A549 (cell line): ENCODE data around the gene GTF2F1. TPM values are rescaled to one million over a fixed set of nuclear protein-coding genes. Genes with fewer than 3 reads are reported as not detected.
A peak's percentile ranks its signal among the peaks of the same experiment; 100 is the strongest.

ENCODE experiments used
- ATAC-seq, 2 experiments: fragments of 200-7000 bp in 1 of 2; fragments of >200 bp in 1 of 2; cut with Nextera tagmentation in 1 of 2; cut with Tn5 transposase in 1 of 2; 3 replicates each; pipeline versions ENCODE4 v1.8.0 to v1.9.1; 2018 to 2020; ENCODE audit warnings: mild to moderate bottlenecking in 1 of 2, moderate library complexity in 1 of 2
- CTCF ChIA-PET: fragments of 300-600 bp; sonication (Branson Sonifier 250); formaldehyde crosslinking; extraction: SDS; loops from one replicate; lab custom pipeline; 2021; ENCODE audit warnings: antibody characterized with exemption, inconsistent platforms; lab: Yijun Ruan, JAX
- POLR2A ChIA-PET: fragments of 350-600 bp; formaldehyde crosslinking; extraction: SDS; loops from one replicate; lab custom pipeline; 2021; ENCODE audit warnings: antibody characterized with exemption, inconsistent platforms; lab: Yijun Ruan, JAX
- DNase-seq, 2 experiments: peaks; one replicate each; pipeline versions ENCODE4 v3.0.0 to v3.0.0-alpha.2; 2011 to 2016; ENCODE audit warnings: low read depth in 1 of 2, low spot score in 1 of 2
- FAIRE-seq: peaks from 2 replicates; lab custom pipeline; 2011; peaks lifted over from hg19 to GRCh38; lab: Jason Lieb, UNC
- H3K27ac ChIP-seq, 2 experiments: fragments of >200 bp; sonication (Bioruptor Twin); formaldehyde crosslinking; 3 replicates each; pipeline ENCODE4 v1.5.1; 2016 to 2017
- H3K4me1 ChIP-seq: fragments of >200 bp; sonication (Bioruptor Twin); formaldehyde crosslinking; 3 replicates; pipeline ENCODE4 v1.6.1; 2016
- H3K4me2 ChIP-seq: fragments of >200 bp; sonication (Bioruptor Twin); formaldehyde crosslinking; 3 replicates; pipeline ENCODE4 v1.6.1; 2016
- H3K4me3 ChIP-seq: fragments of >200 bp; sonication (Bioruptor Twin); formaldehyde crosslinking; 3 replicates; pipeline ENCODE4 v1.5.1; 2016
- H3K9me3 ChIP-seq: fragments of >200 bp; sonication (Bioruptor Twin); formaldehyde crosslinking; 3 replicates; pipeline ENCODE4 v1.6.1; 2016
- CBX8 ChIP-seq: fragments of 200-600 bp; sonication (generic); IDR thresholded peaks from 2 replicates; pipeline ENCODE4 v1.6.1; 2016
- CHD2 ChIP-seq: fragments of 150-350 bp; IDR thresholded peaks from 2 replicates; pipeline ENCODE4 v1.6.1; 2014; ENCODE audit warnings: low read length; ENCODE audit not compliant: partially characterized antibody
- E2F6 ChIP-seq: IDR thresholded peaks from 2 replicates; pipeline ENCODE4 v1.6.1; 2012; ENCODE audit warnings: low read depth, borderline replicate concordance
- EP300 ChIP-seq, 2 experiments: fragments of >200 bp; sonication (Bioruptor Twin); formaldehyde crosslinking; IDR thresholded peaks; 2 replicates in 1 of 2; 3 replicates in 1 of 2; pipeline ENCODE4 v1.6.1; 2016 to 2017
- FOSL2 ChIP-seq, 2 experiments: fragments of 450-650 bp in 1 of 2; fragments of >200 bp in 1 of 2; sonication (Bioruptor Twin) in 1 of 2; formaldehyde crosslinking; IDR thresholded peaks; 2 replicates each; pipeline versions ENCODE4 v1.5.0 to v1.6.1; 2016 to 2020; ENCODE audit warnings: mild to moderate bottlenecking in 1 of 2, moderate library complexity in 1 of 2
- HOXB5 ChIP-seq: fragments of 250-450 bp; sonication (Bioruptor Pico); IDR thresholded peaks from 2 replicates; pipeline ENCODE4 v1.5.0; 2020; ENCODE audit warnings: mild to moderate bottlenecking, moderate library complexity
- JUN ChIP-seq, 2 experiments: fragments of >200 bp; sonication (Bioruptor Twin); formaldehyde crosslinking; IDR thresholded peaks; 2 replicates in 1 of 2; 3 replicates in 1 of 2; pipeline ENCODE4 v1.6.1; 2016 to 2017
- MYC ChIP-seq: IDR thresholded peaks from 2 replicates; pipeline ENCODE4 v1.6.1; 2012; ENCODE audit warnings: mild to moderate bottlenecking, inconsistent platforms, low read length, improper control_type of control experiment, borderline replicate concordance
- NPAS2 ChIP-seq: fragments of 250-450 bp; sonication (Bioruptor Pico); IDR thresholded peaks from 2 replicates; pipeline ENCODE4 v1.8.0; 2022; ENCODE audit warnings: mild to moderate bottlenecking, moderate library complexity, borderline replicate concordance
- NR3C1 ChIP-seq: fragments of >200 bp; sonication (Bioruptor Twin); formaldehyde crosslinking; IDR thresholded peaks from 3 replicates; pipeline ENCODE4 v1.6.1; 2017
- PBX3 ChIP-seq: IDR thresholded peaks from 2 replicates; pipeline ENCODE4 v1.6.1; 2012
- POLR2A ChIP-seq: IDR thresholded peaks from 2 replicates; pipeline ENCODE4 v1.6.1; 2012; ENCODE audit warnings: mild to moderate bottlenecking, low read length
- POLR2AphosphoS2 ChIP-seq: conservative IDR thresholded peaks from 2 replicates; pipeline ENCODE4 v1.6.1; 2012; ENCODE audit warnings: low read length, improper control_type of control experiment, inconsistent platforms
- RCOR1 ChIP-seq: fragments of 150-350 bp; IDR thresholded peaks from 2 replicates; pipeline ENCODE4 v1.6.1; 2014; ENCODE audit warnings: antibody characterized with exemption, low read length, low read depth
- RFX5 ChIP-seq: fragments of 450-650 bp; IDR thresholded peaks from 2 replicates; pipeline ENCODE4 v1.7.1; 2014; ENCODE audit warnings: antibody characterized with exemption, mild to moderate bottlenecking, moderate library complexity
- SMC3 ChIP-seq: fragments of >200 bp; sonication (Bioruptor Twin); formaldehyde crosslinking; IDR thresholded peaks from 3 replicates; pipeline ENCODE4 v1.6.1; 2018; ENCODE audit warnings: inconsistent platforms
- TP53 ChIP-seq: fragments of 250-450 bp; sonication (Bioruptor Pico); IDR thresholded peaks from 2 replicates; pipeline ENCODE4 v1.5.0; 2021; ENCODE audit warnings: mild to moderate bottlenecking, moderate library complexity
- ZFP36 ChIP-seq: fragments of 450-650 bp; IDR thresholded peaks from 2 replicates; pipeline ENCODE4 v1.6.1; 2014; ENCODE audit warnings: borderline replicate concordance; ENCODE audit not compliant: partially characterized antibody
- ZNF302 ChIP-seq: fragments of 250-450 bp; sonication (Bioruptor Pico); IDR thresholded peaks from 2 replicates; pipeline ENCODE4 v1.9.0; 2021; ENCODE audit warnings: inconsistent platforms, mild to moderate bottlenecking, moderate library complexity
- ZSCAN20 ChIP-seq: fragments of 250-450 bp; sonication (Bioruptor Pico); IDR thresholded peaks from 2 replicates; pipeline ENCODE4 v1.8.0; 2022; ENCODE audit warnings: mild to moderate bottlenecking, moderate library complexity
- WGBS: methylation state at CpG from one replicate; pipeline ENCODE4 v1.1.6; 2017; ENCODE audit errors: missing lambda C conversion rate; 5-methylcytosine and 5-hydroxymethylcytosine counted together
- polyA plus RNA-seq, 4 experiments: library from polyadenylated mRNA; depleted of rRNA in 3 of 4; stranded (reverse); fragments of >200 nt; fragmentation: RNase III in 1 of 4; extraction: RNeasy Plus Mini Kit Qiagen cat#74134 plus additional on column Dnase treatment in 1 of 4; gene quantifications; 2 replicates in 3 of 4; 3 replicates in 1 of 4; pipeline ENCODE4 v1.2.3, GENCODE V29; 2011 to 2017
- TF ChIP-seq, protein P1 (sequence below): fragments of >200 bp; sonication (Bioruptor Twin); formaldehyde crosslinking; IDR thresholded peaks from 3 replicates; pipeline ENCODE4 v1.5.1; 2016
- TF ChIP-seq, protein P2 (sequence below): fragments of >200 bp; sonication (Bioruptor Twin); formaldehyde crosslinking; IDR thresholded peaks from 3 replicates; pipeline ENCODE4 v1.6.1; 2016
- TF ChIP-seq, protein P3 (sequence below): fragments of >200 bp; sonication (Bioruptor Twin); formaldehyde crosslinking; IDR thresholded peaks from 2 replicates; pipeline ENCODE4 v1.6.1; 2016

The GTF2F1 gene
- polyA plus RNA-seq, 2 of the 4 experiments (the other 2 are of a cell fraction): 39.0 to 75.3 TPM

DNA sequence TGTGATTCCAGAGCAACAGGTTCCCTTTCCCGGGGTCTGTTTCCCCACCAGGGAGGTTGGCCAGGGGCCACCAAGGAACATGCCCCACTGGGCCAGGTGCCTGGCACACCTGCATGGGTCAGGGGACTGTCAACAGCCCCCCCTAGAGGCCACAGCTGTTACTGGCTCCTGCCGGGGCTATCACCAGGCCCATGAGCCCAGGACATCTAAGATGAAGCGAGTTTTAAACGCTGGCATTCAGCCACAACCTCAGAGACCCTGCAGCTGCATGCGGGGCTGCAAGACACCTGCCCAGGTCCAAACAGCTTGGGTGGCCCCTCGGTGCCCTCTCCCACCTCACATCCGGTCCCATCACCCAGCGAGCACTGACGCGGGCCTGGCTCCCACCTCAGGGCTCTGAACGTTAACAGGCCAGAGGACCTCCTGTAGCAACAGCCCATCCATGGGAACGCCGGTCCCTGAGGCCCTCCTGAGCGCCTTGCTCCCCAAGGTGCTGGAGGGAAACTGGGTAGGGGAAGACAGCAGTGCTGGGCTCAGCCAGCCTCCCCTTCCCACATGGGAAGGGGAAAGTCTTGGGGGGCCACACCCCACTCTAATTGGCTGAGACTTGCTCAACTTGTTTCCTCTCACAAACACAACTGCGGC lies 19.6 kb upstream of the GTF2F1 start:
- WGBS: 89% methylated on average over 9 of the region's 15 CpGs
- FAIRE-seq: no peak
- no peak overlapping the region for H3K4me3 ChIP-seq

GRCh38 chr19:6412061-6412446 lies 19.1 kb upstream of the GTF2F1 start:
- TF ChIP-seq TP53 (no peak), SMC3 (no peak), POLR2AphosphoS2 (0 out of 2 replicates have a peak, but pooled peaks have one; percentile 74)
- FAIRE-seq (no peak), ATAC-seq (peak; percentile 15 to 34; a peak in 3 of 6 replicates), DNase-seq (no peak)
- no peaks in the 10 kb centered on the region for H3K4me1 ChIP-seq
- H3K27ac ChIP-seq: no peak overlapping the region
- H3K4me3 ChIP-seq: no peak overlapping the region
- ChIA-PET POLR2A (no interaction called here), CTCF (interaction anchor here (1.1 to 1.3 kb wide), 2 partner anchors 8 to 33 kb away, joined by 4 read pairs; no protein-coding TSS in a partner anchor)
- no peaks in the 10 kb centered on the region for H3K9me3 ChIP-seq
- H3K4me2 ChIP-seq: no peak overlapping the region
- WGBS: 81% methylated on average over 10 of the region's 12 CpGs

More for the DNA sequence above, 19.6 kb upstream of the GTF2F1 start:
- H3K4me1 ChIP-seq: no peaks in the 10 kb centered on the region
- no peaks in the 10 kb centered on the region for H3K9me3 ChIP-seq
- ChIA-PET POLR2A (no interaction called here), CTCF (interaction anchor here (1.1 to 1.3 kb wide), 2 partner anchors 8 to 33 kb away, joined by 4 read pairs; no protein-coding TSS in a partner anchor)
- TF ChIP-seq FOSL2 (IDR thresholded peaks at IDR 0.05) (no peak), FOSL2 (CRISPR knock-in tag; IDR thresholded peaks at IDR 0.05) (no peak), PBX3 (no peak; the same call in 1 of the 2 replicates)
- TF ChIP-seq, protein P1, sequence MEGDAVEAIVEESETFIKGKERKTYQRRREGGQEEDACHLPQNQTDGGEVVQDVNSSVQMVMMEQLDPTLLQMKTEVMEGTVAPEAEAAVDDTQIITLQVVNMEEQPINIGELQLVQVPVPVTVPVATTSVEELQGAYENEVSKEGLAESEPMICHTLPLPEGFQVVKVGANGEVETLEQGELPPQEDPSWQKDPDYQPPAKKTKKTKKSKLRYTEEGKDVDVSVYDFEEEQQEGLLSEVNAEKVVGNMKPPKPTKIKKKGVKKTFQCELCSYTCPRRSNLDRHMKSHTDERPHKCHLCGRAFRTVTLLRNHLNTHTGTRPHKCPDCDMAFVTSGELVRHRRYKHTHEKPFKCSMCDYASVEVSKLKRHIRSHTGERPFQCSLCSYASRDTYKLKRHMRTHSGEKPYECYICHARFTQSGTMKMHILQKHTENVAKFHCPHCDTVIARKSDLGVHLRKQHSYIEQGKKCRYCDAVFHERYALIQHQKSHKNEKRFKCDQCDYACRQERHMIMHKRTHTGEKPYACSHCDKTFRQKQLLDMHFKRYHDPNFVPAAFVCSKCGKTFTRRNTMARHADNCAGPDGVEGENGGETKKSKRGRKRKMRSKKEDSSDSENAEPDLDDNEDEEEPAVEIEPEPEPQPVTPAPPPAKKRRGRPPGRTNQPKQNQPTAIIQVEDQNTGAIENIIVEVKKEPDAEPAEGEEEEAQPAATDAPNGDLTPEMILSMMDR: peak; percentile 26; the same call in 1 of the 3 replicates
- ATAC-seq (peak; percentile 67 to 73; a peak in 4 of 6 replicates), DNase-seq (peak in 1 of 2 experiments; percentile 31)
- no peak overlapping the region for H3K4me2 ChIP-seq
- no peak overlapping the region for H3K27ac ChIP-seq

- CTCF ChIA-PET: interaction anchor here (0.9 kb wide), 1 partner anchor 10 kb away, joined by 3 read pairs; no protein-coding TSS in a partner anchor
Observed at GRCh38 chr19:6409346-6409745, 16.4 kb upstream of the GTF2F1 start.

DNA sequence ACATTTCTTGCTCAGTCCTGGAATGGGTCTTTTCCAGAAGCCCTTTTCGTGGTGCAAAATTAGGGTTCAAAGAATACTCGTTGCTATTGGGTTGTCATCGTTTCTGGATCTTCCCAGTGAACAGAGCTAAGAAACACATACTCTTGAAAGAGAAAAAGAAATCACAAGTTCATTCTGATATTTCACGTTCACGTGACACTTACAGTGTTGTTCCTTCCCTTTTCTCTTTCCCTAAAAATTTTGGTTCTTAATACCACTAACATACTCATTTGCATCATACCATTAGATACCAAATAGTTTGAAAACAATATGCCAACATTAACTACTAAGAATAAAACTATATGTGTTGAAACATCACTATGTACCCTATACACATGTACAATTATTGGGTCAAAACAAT lies 13.4 kb upstream of the GTF2F1 start:
- Histone ChIP-seq H3K27ac (no peak overlapping the region), H3K4me3 (no peak overlapping the region), H3K9me3 (no peaks in the 10 kb centered on the region)
- WGBS: 86% methylated on average over 5 of the region's 5 CpGs
- DNase-seq (no peak), ATAC-seq (no peak)
- no peak for TF ChIP-seq POLR2AphosphoS2
- TF ChIP-seq, protein P2, sequence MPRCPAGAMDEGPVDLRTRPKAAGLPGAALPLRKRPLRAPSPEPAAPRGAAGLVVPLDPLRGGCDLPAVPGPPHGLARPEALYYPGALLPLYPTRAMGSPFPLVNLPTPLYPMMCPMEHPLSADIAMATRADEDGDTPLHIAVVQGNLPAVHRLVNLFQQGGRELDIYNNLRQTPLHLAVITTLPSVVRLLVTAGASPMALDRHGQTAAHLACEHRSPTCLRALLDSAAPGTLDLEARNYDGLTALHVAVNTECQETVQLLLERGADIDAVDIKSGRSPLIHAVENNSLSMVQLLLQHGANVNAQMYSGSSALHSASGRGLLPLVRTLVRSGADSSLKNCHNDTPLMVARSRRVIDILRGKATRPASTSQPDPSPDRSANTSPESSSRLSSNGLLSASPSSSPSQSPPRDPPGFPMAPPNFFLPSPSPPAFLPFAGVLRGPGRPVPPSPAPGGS: no peak
- TF ChIP-seq CBX8: no peak
- TF ChIP-seq RFX5: no peak
- no peak for TF ChIP-seq MYC
- no peak for TF ChIP-seq RCOR1
- no peak for TF ChIP-seq ZNF302 (CRISPR knock-in tag)
- no peak for TF ChIP-seq EP300 (IDR thresholded peaks at IDR 0.05)
- no peak for TF ChIP-seq JUN (IDR thresholded peaks at IDR 0.05)
- TF ChIP-seq ZSCAN20 (CRISPR knock-in tag): no peak
- TF ChIP-seq, protein P3, sequence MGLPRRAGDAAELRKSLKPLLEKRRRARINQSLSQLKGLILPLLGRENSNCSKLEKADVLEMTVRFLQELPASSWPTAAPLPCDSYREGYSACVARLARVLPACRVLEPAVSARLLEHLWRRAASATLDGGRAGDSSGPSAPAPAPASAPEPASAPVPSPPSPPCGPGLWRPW: no peak
- no peak for TF ChIP-seq POLR2A
- no peak for TF ChIP-seq CHD2
- TF ChIP-seq ZFP36: no peak
- TF ChIP-seq NR3C1: no peak
- TF ChIP-seq HOXB5 (CRISPR knock-in tag): no peak
- TF ChIP-seq E2F6: no peak
- TF ChIP-seq NPAS2 (CRISPR knock-in tag): no peak
- TF ChIP-seq SMC3: no peak
- TF ChIP-seq, all 56 proteins: peak for 0
- POLR2A ChIA-PET: no interaction called here
- no peak overlapping the region for H3K4me2 ChIP-seq
- H3K4me1 ChIP-seq: no peaks in the 10 kb centered on the region
- no peak for FAIRE-seq
- CTCF ChIA-PET: no interaction called here

More at GRCh38 chr19:6409346-6409745, 16.4 kb upstream of the GTF2F1 start:
- ATAC-seq: no peak
- 91% methylated on average over 6 of the region's 6 CpGs for WGBS
- no peak for FAIRE-seq
- H3K9me3 ChIP-seq: no peaks in the 10 kb centered on the region
- no peaks in the 10 kb centered on the region for H3K4me1 ChIP-seq
- DNase-seq: no peak
- H3K4me2 ChIP-seq: no peak overlapping the region
- no peak overlapping the region for H3K4me3 ChIP-seq
- H3K27ac ChIP-seq: no peak overlapping the region
- TF ChIP-seq JUN (IDR thresholded peaks at IDR 0.05): no peak
- POLR2A ChIA-PET: interaction anchor here (1.2 kb wide), 1 partner anchor 16 kb away, joined by 4 read pairs; the partner anchor contains the start of gene KHSRP
